ENCODE results near the gene VPS45. TPM values are rescaled to one million over a fixed set of nuclear protein-coding genes. Genes with fewer than 3 reads are reported as not detected.

Gene VPS45
- total and polyA plus RNA-seq, 2 of the 13 experiments (the other 11 are each of a cell fraction or from before 2014, with no cell fraction given), result 15.2 to 25.2 TPM

DNA sequence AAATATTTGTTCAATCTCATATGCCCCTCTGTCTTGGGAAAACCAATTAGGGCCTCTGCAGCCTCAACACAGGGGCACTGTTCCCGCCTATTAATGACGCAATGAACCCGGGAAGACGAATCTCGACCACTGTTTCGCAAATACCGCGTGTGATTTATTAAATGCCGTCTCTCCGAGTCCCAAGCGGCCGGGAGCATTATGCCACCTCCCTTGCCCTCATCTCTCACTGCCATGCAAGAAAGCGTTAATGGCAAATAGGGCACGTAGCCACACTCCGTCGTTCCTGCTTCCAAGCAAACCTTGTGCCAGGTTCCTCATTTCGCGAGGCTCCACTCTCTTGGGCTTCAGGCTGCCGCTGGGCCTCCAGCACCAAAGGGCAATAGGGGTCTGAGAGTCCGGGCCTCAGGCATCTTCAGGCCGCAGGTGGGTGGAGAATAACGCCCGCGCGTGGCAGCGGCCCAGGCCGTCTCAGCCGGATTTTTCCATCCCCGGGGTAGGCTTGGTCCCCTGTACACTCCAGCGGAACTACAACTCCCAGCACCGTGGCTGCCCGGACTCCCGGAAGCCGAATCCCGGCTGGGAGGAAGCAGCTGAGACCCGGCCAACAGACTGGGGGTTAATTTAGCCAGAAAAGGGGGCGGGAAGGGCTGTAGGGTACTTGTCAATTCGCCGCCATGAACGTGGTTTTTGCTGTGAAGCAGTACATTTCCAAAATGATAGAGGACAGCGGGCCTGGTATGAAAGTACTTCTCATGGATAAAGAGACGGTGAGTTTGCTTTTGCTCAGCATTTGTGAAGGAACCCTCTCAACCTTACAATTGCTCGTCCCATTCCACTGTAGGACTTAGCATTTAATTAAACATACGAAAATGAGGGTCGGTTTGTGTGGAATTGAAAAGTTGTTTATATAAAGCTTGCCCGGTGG is at the start of gene VPS45 (continued):
- no peak for TF ChIP-seq SETDB1 (CRISPR knock-in tag; IDR thresholded peaks at IDR 0.05; ENCODE audit: borderline replicate concordance)
- no peak for TF ChIP-seq EED (CRISPR knock-in tag; IDR thresholded peaks at IDR 0.05)
- peak; percentile 61; the same call in 1 of the 2 replicates for TF ChIP-seq ZNF547 (CRISPR knock-in tag; IDR thresholded peaks at IDR 0.05)
- TF ChIP-seq ZMAT3 (CRISPR knock-in tag; conservative IDR thresholded peaks at IDR 0.05), result peak; percentile 87; the same call in 1 of the 2 replicates
- TF ChIP-seq TCF12 (IDR thresholded peaks at IDR 0.05), result no peak
- TF ChIP-seq TCF12 (CRISPR knock-in tag; IDR thresholded peaks at IDR 0.05), result peak; percentile 82; the same call in 1 of the 2 replicates
- TF ChIP-seq ZBTB2 (CRISPR knock-in tag; IDR thresholded peaks at IDR 0.05; ENCODE audit: low read depth), result no peak
- no peak for TF ChIP-seq FOXP1 (IDR thresholded peaks at IDR 0.05)
- TF ChIP-seq FOXP1 (CRISPR knock-in tag; IDR thresholded peaks at IDR 0.05), result no peak
- TF ChIP-seq FOXK2 (IDR thresholded peaks at IDR 0.05), result 0 out of 2 replicates have a peak, but pooled peaks have one; percentile 16
- TF ChIP-seq, protein P1, sequence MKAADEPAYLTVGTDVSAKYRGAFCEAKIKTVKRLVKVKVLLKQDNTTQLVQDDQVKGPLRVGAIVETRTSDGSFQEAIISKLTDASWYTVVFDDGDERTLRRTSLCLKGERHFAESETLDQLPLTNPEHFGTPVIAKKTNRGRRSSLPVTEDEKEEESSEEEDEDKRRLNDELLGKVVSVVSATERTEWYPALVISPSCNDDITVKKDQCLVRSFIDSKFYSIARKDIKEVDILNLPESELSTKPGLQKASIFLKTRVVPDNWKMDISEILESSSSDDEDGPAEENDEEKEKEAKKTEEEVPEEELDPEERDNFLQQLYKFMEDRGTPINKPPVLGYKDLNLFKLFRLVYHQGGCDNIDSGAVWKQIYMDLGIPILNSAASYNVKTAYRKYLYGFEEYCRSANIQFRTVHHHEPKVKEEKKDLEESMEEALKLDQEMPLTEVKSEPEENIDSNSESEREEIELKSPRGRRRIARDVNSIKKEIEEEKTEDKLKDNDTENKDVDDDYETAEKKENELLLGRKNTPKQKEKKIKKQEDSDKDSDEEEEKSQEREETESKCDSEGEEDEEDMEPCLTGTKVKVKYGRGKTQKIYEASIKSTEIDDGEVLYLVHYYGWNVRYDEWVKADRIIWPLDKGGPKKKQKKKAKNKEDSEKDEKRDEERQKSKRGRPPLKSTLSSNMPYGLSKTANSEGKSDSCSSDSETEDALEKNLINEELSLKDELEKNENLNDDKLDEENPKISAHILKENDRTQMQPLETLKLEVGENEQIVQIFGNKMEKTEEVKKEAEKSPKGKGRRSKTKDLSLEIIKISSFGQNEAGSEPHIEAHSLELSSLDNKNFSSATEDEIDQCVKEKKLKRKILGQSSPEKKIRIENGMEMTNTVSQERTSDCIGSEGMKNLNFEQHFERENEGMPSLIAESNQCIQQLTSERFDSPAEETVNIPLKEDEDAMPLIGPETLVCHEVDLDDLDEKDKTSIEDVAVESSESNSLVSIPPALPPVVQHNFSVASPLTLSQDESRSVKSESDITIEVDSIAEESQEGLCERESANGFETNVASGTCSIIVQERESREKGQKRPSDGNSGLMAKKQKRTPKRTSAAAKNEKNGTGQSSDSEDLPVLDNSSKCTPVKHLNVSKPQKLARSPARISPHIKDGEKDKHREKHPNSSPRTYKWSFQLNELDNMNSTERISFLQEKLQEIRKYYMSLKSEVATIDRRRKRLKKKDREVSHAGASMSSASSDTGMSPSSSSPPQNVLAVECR (CRISPR knock-in tag; IDR thresholded peaks at IDR 0.05; ENCODE audit: borderline replicate concordance), result peak; percentile 94
- TF ChIP-seq ZNF432 (CRISPR knock-in tag; IDR thresholded peaks at IDR 0.05; ENCODE audit: borderline replicate concordance), result no peak
- no peak; the same call in 1 of the 2 replicates for TF ChIP-seq STAT5B (CRISPR knock-in tag; IDR thresholded peaks at IDR 0.05)
- no peak for TF ChIP-seq POLR2AphosphoS2 (IDR thresholded peaks at IDR 0.05; ENCODE audit: low read depth, low read length)
- TF ChIP-seq, protein P2, sequence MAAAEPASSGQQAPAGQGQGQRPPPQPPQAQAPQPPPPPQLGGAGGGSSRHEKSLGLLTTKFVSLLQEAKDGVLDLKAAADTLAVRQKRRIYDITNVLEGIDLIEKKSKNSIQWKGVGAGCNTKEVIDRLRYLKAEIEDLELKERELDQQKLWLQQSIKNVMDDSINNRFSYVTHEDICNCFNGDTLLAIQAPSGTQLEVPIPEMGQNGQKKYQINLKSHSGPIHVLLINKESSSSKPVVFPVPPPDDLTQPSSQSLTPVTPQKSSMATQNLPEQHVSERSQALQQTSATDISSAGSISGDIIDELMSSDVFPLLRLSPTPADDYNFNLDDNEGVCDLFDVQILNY (CRISPR knock-in tag; conservative IDR thresholded peaks at IDR 0.05), result peak; percentile 61; the same call in 1 of the 2 replicates
- peak; percentile 13; the same call in 1 of the 2 replicates for TF ChIP-seq CTCF (CRISPR knock-in tag; IDR thresholded peaks at IDR 0.05)
- 0 out of 2 replicates have a peak, but pooled peaks have one; percentile 66 for TF ChIP-seq NKX3-1 (CRISPR knock-in tag; IDR thresholded peaks at IDR 0.05)
- 0 out of 2 replicates have a peak, but pooled peaks have one; percentile 83 for TF ChIP-seq MZF1 (CRISPR knock-in tag; IDR thresholded peaks at IDR 0.05; ENCODE audit: borderline replicate concordance)
- TF ChIP-seq HMG20B (CRISPR knock-in tag; conservative IDR thresholded peaks at IDR 0.05), result no peak
- TF ChIP-seq ZBTB8A (CRISPR knock-in tag; IDR thresholded peaks at IDR 0.05; ENCODE audit: borderline replicate concordance, low read depth), result no peak
- TF ChIP-seq, protein P3, sequence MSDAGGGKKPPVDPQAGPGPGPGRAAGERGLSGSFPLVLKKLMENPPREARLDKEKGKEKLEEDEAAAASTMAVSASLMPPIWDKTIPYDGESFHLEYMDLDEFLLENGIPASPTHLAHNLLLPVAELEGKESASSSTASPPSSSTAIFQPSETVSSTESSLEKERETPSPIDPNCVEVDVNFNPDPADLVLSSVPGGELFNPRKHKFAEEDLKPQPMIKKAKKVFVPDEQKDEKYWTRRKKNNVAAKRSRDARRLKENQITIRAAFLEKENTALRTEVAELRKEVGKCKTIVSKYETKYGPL (CRISPR knock-in tag; IDR thresholded peaks at IDR 0.05), result no peak

Measured in HepG2 (cell line).